GM18909 (cell line): ENCODE measurements around the gene CADM2.
"Not testable (repeated sequence)": the region's sequence is repeated elsewhere in the genome, so short reads cannot be mapped to it uniquely, and the experiment has no call there.

Experiments used
- ATAC-seq: cut with Tn5 transposase; IDR thresholded peaks from one replicate; pipeline ENCODE4 v1.9.1; 2021; ENCODE audit warnings: mild to moderate bottlenecking; ENCODE audit not compliant: unreplicated experiment, poor library complexity

CADM2 gene

GRCh38 chr3:85604641-85605040 lies 645.9 kb downstream of the CADM2 start:
- ATAC-seq: no peak

GRCh38 chr3:85605066-85605465 lies 646.3 kb downstream of the CADM2 start:
- ATAC-seq: no peak

GRCh38 chr3:85626662-85627061 lies 667.9 kb downstream of the CADM2 start:
- no peak for ATAC-seq

- no peak for ATAC-seq
Observed at GRCh38 chr3:85627932-85628331, 669.1 kb downstream of the CADM2 start.

DNA sequence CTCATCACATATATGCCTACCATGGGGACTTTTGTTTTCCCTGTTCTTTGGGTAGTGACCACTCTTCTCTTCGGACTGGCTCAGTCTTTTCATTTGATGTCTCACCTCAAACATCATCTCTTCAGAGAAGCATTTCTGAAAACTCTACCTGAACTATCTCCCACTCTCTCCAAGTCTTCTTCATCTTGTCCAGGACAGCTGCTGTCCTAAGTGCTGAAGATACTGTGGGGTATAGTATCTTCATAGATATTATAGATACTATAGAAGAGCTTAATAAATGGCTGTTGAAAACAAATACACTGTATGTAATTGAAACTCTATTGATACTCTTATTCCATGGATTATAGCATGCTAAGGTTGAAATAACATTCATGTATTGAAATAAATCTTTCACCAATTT lies 672.3 kb downstream of the CADM2 start:
- no peak for ATAC-seq

DNA sequence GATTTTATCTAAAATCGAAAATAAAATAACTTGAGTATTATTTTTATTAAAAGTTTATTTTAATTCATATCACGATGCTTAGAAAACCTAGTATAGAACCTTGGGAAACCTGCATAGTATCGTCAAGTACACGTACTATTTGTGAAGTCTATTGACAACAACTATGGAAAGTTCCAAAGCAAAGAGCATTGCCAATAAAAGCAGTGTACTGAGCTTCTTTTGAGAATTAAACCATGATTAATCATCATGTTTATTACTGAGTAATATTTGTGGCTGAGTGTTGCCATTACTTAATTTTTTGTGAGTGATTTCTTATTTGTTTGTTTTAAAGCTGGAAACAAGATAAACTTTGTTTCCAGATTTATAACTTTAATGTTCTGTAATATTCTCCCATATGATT lies 674.1 kb downstream of the CADM2 start:
- no peak for ATAC-seq

- no peak for ATAC-seq
Observed at GRCh38 chr3:85652360-85652759, 693.6 kb downstream of the CADM2 start.

GRCh38 chr3:85660451-85660850 lies 701.7 kb downstream of the CADM2 start:
- ATAC-seq: no peak

- ATAC-seq: no peak
Observed at GRCh38 chr3:85662462-85662861, 703.7 kb downstream of the CADM2 start.

- ATAC-seq: no peak
Observed at GRCh38 chr3:85667744-85668143, 709.0 kb downstream of the CADM2 start.

- no peak for ATAC-seq
Observed at GRCh38 chr3:85670634-85671205, 711.9 kb downstream of the CADM2 start.

DNA sequence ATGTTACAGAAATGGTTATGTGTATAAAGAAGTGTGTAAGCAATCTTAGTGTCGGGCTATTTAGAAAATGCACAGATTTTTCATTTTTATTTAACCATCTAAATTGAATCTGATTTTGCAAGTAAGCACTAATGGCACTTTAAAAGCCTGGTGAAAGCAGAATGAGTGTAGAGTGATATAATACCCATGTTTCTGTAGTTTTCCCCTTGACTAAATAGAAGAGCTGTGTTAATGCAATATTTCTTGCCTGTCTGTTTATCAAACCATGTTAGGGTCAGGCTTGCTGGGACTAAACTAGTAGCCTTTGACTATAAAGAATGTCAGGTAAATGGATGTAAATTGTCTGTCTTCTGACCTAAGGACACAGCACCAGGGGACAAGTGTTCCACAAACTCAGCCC lies 714.0 kb downstream of the CADM2 start:
- ATAC-seq: no peak

GRCh38 chr3:85678713-85679112 lies 719.9 kb downstream of the CADM2 start:
- ATAC-seq: no peak

DNA sequence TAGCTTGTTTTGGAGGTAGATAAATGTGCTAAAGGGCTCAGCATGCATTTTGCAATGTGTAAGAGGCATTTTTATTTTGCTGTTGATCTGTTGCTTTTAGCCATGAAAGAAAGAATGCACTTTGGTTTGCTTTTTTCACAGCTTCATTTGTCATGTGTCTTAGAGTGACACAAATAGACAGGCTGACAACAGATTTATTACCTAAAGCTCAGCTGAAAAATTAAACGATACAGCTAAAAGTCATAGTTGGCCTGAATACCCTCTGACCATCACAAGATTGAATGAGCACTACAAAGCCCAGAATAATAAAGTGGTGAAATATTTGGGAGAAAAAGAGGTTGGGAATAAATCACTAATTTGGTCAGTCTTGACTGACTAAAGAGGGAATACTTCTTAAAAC lies 723.1 kb downstream of the CADM2 start:
- no peak for ATAC-seq

DNA sequence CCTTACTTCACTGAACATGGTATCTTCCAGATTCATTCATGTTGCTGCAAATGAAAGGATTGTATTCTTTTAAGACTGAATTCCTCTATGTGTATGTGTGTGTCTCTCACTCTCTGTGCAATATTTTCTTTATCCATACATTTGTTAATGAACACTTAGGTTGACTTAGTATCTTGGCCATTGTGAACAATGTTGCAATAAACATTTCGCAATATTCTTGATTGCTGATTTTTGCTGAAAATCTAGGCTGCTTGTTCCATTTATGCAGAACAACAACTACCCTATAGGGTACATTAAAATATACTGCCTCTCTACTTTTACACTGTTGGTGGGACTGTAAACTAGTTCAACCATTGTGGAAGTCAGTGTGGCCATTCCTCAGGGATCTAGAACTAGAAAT lies 732.4 kb downstream of the CADM2 start:
- ATAC-seq: no peak

DNA sequence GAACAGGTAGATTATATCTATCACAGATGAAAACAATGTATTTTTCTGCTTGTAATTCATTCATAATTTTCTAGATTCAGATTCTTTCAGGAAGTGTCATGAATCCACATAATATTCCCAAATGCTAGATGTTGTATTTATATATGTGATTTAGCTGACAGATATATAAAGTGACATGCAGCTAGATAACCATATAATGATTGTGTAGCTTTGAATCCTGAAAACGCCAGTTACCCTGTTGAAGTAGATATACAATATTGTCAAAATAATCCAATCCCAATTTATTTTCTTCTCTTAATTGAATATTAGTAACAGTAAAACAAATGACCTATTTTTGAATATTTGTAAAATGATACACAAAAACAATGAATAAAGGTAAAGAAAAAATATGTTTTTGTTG lies 738.4 kb downstream of the CADM2 start:
- no peak for ATAC-seq

GRCh38 chr3:85706130-85706529 lies 747.3 kb downstream of the CADM2 start:
- ATAC-seq: no peak

GRCh38 chr3:85708325-85708724 lies 749.5 kb downstream of the CADM2 start:
- ATAC-seq: not testable (repeated sequence)

GRCh38 chr3:85709346-85709892 lies 750.6 kb downstream of the CADM2 start:
- ATAC-seq: no peak

DNA sequence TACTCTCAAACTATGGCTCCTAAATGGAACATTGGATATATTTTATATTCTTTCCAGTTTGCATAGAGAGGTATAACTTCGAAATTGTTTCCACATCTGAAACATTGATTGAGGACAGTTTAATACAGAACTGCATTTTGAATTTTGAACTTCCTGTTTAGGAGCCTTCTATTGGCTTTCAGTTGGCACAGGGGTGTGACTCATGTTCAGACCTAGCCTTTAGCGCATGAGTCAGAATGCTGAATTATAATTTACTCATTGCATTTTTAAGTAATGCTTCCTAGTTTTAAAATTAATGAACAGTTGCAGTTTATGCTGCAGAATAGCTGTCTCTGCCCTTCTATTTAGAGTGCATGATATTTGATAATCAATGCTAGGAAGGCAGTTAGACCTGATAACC lies 751.7 kb downstream of the CADM2 start:
- ATAC-seq: no peak

- ATAC-seq: no peak
Observed at GRCh38 chr3:85721409-85722145, 762.8 kb downstream of the CADM2 start.

- no peak for ATAC-seq
Observed at GRCh38 chr3:85725809-85726208, 767.0 kb downstream of the CADM2 start.
